GM21737 (cell line): ENCODE data around the gene PAN2.
"Not testable (repeated sequence)": the region's sequence is repeated elsewhere in the genome, so short reads cannot be mapped to it uniquely, and the experiment has no call there.

Experiments
- ATAC-seq: cut with Tn5 transposase; IDR thresholded peaks from one replicate; pipeline ENCODE4 v1.9.1; 2021; ENCODE audit warnings: mild to moderate bottlenecking, moderate library complexity; ENCODE audit not compliant: unreplicated experiment

PAN2 gene

GRCh38 chr12:56333679-56334489 is at the start of gene PAN2:
PAN2 (minus strand) TSS chr12:56334000; CDS start chr12:56333094, 906 bp downstream.
- peak; percentile 91 for ATAC-seq

GRCh38 chr12:56382611-56383010 is 48.8 kb upstream of the PAN2 start:
- no peak for ATAC-seq

- ATAC-seq = no peak
Observed at GRCh38 chr12:56377989-56378316, 44.2 kb upstream of the PAN2 start.

DNA sequence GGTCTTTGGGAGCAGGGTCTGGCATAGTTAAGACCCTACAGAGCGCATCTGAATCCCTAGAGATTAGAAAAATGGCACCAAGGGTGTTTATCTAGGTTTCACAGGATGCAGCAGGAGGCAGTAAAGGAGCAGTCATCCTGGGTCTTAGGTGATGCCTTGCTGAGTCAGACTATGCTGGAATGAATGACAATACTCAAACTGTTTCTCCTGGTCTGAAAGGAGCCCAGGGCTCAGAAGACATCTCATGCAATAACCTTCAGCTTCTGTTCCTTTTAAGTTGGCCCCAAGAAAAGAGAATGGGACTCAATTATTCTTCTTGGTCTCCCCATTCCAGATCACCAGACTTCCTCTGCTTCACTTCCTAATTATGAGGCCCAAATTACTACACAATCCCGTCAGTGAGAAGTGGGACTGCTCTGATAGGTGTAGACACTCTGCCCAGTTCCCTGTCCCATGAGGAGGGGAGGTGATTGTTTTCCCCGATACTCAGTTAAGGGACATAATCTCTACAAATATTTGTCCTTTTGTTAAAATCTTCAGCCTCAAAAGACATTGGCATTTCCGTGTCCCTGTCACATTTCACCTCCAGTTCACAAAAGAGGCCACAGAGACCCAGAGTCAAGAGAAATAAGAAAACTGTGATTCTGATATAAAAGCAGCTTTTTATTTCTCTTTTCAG is 43.6 kb upstream of the PAN2 start:
- ATAC-seq = no peak

GRCh38 chr12:56375598-56376434 is 42.0 kb upstream of the PAN2 start:
- ATAC-seq = no peak

GRCh38 chr12:56374726-56375597 is 41.2 kb upstream of the PAN2 start:
- ATAC-seq = no peak

GRCh38 chr12:56373515-56373914 is 39.7 kb upstream of the PAN2 start:
- ATAC-seq = no peak

DNA sequence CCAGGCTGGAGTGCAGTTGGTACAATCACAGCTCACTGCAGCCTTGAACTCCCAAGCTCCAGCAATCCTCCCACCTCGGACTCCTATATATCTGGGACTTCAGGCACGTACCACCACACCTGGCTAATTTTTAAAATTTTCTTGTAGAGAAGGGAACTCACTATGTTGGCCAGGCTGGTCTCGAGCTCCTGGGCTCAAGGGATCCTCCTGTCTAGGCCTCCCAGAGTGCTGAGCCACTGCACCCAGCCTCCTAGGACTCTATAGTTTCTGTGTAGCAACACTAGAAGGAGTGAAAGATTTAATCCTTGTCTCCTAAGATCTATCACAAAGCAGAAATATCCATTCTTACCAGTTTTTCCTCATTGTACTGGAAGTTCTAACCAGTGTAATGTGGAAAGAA is 33.1 kb upstream of the PAN2 start:
- ATAC-seq = no peak

GRCh38 chr12:56362130-56363059 is 28.6 kb upstream of the PAN2 start, which contains the start of gene APOF:
APOF (minus strand) TSS chr12:56362857; CDS start chr12:56362745, 112 bp downstream.
- no peak for ATAC-seq

GRCh38 chr12:56361487-56362129 is 27.8 kb upstream of the PAN2 start:
- no peak for ATAC-seq

GRCh38 chr12:56359851-56360767 is 26.3 kb upstream of the PAN2 start, which contains the start of gene STAT2:
STAT2 (minus strand) TSS chr12:56360107; CDS start chr12:56356571, 3,536 bp downstream.
- ATAC-seq = peak; percentile 96

DNA sequence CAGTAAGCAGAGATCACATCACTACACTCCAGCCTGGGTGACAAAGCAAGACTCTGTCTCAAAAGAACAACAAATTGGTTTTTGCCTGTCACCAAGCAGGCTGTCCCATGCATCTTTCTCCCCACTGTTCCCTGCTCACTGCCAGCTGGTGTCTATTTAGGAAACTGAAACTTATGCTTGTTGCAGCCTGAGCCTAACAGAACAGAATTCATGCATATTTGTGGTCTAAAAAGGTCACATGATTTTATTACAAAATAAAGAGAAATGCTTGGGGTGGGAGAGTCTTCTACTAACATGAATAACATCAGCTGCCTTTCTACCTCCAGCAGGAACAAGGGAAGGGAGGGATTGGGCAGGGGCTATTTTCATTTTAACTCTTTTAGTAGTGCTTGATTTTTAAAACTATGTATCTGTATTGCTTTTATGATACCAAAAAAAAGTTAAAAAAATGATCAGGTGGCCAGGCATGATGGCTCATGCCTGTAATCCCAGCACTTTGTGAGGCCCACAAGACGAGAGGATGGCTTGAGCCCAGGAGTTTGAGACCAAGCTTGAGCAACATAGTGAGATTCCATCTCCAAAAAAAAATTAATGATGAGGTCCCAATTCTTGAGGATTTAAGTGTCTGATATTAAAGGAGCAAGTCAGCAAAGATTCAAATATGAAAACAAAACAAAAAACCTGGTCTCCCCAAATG is 25.2 kb upstream of the PAN2 start:
- ATAC-seq = no peak

DNA sequence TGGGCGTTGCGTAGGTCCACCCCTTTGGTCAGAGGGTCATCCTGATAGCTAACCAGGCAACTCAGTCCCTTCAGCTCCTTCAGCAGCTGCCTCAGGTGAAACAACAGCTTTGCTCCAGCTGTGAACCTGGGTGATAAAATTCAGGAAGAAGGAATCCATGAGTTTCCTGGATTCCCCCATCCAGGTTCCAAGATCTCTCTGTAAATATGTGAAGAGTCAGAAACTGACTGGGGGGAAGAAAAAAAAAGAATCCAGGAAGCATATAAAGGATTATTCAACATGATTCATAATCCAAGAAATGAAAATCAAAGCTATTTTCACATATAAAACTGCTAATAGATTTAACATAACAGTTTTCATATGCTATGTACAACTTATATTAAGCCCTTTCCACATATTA is 17.5 kb upstream of the PAN2 start:
- no peak for ATAC-seq

- ATAC-seq = no peak
Observed at GRCh38 chr12:56350662-56351061, 16.9 kb upstream of the PAN2 start.

DNA sequence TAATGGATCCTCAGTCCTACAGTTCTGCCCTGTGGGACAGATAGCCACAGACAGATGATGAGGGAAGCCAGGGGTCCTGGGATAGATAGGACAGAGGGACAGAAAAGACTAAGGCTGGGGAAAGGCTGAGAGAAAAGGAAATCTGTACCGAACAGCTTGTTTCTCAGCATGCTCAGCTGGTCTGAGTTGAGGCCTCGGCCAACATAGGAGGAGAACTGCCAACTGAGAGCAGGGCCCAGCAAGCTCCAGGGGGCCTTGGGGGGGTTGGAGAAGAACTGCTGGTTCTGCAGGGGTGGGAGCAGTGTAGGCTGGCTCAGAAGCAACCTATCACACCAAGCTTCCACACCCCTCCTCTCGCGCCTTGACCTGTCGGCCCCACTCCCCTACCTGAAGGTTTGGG is 15.0 kb upstream of the PAN2 start:
- ATAC-seq = no peak

GRCh38 chr12:56347255-56347654 is 13.5 kb upstream of the PAN2 start:
- not testable (repeated sequence) for ATAC-seq

DNA sequence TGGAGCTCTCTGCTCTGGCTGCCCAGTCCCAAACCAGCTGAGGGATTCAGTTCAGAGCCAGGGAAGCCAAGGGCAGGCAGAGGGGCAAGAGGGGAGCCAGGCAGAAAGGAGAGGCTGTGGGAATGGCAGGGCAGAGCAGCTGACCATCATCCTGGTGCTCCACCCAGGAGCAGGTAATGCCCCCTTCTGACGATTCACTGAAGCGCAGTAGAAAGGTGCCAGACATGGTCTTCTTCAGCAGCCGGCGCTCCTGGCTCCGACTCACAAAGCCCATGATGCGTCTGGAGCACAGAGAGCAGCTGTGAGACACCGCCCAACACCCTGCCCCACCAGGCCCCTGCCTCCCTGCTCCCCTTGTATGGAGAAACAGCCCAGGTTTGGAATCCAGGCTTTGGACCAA is 12.9 kb upstream of the PAN2 start:
- ATAC-seq = no peak
